ENCODE results near the gene ITGB3.
"Not testable (repeated sequence)": the region's sequence is repeated elsewhere in the genome, so short reads cannot be mapped to it uniquely, and the experiment has no call there.

ITGB3 gene

DNA sequence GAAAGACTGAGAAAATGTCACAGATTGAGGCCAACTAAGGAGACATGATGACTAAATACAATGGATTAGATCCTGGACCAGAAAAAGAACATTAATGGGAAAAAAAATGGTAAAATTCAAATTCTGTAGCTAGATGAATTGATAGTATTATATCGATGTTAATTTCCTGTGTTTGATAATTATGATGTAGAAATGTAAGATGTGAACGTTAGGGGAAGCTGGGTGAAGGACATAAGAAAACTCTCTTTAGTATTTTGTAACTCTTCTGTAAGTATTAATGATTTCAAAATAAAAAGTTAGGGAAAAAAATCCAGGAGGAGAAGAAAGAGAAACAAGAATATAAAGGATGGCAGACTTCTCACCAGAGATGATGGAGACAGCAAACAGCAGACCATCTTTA is 2.8 kb upstream of the ITGB3 start:
- no peak for DNase-seq

GRCh38 chr17:47251421-47251940 is 2.1 kb upstream of the ITGB3 start:
- DNase-seq: no peak

GRCh38 chr17:47252209-47252608 is 1.4 kb upstream of the ITGB3 start:
- no peak for DNase-seq

DNA sequence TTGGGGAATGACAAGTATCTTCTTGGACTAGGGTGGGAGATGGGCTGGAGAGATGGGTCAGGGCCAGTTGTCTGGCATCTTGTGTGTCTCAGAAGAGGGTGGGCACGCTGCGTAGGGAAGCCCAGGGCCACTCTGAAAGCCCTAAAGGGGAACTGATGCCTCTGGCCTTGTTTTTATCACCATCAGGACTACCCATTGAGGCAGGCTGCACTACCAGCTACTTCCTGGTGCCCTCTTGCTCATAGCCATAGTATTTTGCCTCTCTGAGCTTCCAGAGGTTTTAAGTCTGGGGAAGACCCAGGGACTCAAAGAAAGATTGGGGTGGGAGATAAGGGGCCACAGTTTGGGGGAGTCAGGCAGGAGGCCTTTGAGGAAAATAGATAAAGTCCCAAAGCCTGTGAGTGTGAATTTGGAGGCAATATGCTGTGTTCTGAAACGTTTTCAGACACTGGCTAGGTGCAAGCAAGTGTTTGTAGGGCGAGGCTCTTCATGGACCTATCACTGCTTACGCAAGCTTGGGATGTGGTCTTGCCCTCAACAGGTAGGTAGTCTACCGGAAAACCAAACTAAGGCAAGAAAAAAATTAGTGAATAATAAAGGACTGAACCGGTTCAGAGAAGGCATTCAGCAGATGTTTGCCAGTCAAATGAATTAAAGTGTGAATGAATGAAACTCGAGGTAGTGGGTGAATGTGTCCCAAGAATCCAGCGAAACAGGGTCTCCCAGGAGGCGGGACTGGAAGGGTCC is 688 bp upstream of the ITGB3 start:
- DNase-seq: no peak

DNA sequence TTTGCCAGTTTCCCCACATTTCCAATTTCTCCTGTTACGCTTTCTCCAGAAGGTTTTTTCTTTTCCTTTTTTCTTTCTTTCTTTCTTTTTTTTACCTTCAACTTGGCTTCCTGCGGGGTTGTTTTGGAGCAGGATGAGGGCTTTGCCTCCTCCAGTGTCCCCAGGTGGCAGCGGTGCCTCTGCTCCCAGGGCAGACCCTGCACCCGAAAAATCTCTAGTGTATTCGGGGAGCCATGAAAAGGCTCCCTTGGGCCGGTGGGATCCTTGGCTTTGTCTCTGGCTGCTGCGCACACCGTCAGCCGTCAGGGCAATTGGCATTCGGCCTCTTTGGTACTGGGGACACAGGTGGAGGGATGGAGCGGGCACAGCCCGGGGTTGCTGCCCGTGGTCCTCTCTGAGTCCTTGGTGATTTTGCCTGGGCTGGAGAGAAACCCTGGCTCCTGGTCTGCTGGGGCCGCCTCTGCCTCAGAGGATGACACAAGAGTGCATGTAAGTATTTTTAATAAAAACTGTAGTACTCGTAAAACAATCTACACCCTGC is 846 bp downstream of the ITGB3 start:
- no peak for DNase-seq

GRCh38 chr17:47257651-47258339 is 4.2 kb downstream of the ITGB3 start:
- DNase-seq: peak; percentile 61

GRCh38 chr17:47262586-47262985 is 9.0 kb downstream of the ITGB3 start:
- no peak for DNase-seq

DNA sequence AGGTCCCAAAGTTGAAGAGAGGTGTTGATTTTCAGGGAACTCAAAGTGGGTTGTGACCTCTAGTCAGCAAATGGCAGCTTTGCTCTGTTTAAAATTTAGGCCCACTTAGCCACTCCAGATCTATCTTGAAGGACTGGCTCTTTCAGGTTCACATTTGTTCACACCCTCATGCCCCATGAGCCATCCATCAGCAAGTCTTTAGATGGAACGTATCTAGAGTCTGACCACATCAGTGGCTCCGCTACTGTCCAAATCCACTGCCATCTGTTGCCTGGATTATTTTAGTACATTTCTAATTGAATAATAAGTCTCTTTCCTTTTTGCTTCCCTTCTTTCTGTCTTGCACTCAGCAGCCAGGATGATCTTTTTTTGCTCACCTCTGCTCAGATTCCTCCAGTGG is 10.5 kb downstream of the ITGB3 start:
- no peak for DNase-seq

DNA sequence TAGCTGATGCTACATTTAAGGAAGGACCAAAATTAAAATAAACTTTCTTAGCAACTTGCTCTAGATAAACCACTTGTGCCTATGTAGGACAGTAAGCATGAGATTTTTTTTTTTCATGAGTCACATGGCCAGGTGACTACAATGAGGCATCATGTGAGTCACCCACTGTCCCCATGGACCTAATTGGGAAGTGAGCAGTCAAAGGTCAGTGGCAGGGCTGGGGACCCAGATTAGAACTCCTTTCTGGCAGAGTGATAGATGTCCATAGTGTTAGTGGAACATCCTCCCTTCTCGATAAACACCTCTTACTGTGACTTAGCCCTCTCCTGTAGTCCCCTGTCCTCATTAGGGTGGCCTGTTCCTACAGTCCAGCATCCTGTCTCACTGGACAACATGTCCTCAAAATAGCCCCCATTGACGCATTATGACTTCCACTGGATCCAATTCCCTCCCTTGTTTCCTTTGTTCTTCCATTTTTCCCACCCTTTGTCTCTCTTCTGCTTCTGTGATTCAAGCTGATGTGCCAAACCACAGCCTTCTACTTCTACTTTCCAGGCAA is 12.4 kb downstream of the ITGB3 start:
- peak; percentile 55 for DNase-seq

DNA sequence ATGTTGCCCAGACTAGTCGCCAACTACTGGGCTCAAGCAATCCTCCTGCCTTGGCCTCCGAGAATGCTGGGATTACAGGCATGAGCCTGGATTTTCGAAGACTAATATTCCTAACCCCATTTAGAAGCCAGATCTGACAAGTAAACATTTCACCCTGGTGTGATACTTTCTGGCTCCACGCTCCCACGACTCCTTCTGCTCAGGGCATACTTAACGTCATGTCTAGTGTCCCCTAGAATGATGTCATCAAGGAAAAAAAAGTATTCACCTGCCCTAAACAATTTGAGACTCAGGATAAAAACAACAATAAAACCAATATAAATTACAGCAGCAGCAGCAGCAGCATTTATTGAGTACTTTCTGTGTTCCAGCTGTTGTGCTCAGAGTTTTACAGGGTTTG is 13.2 kb downstream of the ITGB3 start:
- no peak for DNase-seq

DNA sequence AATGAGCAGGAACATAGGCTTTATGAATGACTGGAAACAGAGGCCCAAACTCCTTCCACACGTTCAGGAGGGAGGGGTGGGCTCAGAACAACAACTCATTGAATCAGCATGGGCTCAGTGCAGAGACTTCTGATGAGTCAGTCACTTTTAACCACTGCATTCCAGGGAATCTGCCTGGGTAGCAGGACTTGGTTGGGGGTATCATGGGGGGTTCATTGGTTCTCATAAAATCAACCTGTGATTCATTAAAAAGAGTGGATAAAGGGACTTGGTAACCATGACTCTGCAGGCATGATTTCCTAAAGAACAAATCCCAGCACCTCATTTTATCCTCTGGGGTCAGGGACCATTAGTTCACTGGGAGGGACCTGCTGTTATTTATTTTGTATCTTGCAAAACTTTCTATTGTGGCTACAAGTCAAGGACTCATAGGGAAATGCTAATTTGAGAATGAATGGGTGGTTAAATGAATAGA is 13.8 kb downstream of the ITGB3 start:
- DNase-seq: no peak

DNA sequence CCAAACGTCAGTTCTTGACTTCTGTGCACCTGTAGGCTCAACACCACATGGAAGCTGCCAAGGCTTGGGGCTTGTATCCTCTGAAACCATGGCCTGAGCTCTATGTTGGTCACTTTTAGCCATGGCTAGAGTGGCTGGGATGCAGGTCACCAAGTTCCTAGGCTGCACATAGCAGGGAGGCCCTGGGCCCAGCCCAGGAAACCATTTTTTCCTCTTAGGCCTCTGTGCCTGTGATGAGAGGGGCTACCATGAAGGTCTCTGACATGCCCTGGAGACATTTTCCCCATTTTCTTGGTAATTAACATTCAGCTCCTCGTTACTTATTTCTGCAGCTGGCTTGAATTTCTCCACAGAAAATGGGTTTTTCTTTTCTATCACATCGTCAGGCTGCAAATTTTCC is 15.3 kb downstream of the ITGB3 start:
- DNase-seq: not testable (repeated sequence)

GRCh38 chr17:47269561-47270280 is 16.1 kb downstream of the ITGB3 start:
- DNase-seq: not testable (repeated sequence)

DNA sequence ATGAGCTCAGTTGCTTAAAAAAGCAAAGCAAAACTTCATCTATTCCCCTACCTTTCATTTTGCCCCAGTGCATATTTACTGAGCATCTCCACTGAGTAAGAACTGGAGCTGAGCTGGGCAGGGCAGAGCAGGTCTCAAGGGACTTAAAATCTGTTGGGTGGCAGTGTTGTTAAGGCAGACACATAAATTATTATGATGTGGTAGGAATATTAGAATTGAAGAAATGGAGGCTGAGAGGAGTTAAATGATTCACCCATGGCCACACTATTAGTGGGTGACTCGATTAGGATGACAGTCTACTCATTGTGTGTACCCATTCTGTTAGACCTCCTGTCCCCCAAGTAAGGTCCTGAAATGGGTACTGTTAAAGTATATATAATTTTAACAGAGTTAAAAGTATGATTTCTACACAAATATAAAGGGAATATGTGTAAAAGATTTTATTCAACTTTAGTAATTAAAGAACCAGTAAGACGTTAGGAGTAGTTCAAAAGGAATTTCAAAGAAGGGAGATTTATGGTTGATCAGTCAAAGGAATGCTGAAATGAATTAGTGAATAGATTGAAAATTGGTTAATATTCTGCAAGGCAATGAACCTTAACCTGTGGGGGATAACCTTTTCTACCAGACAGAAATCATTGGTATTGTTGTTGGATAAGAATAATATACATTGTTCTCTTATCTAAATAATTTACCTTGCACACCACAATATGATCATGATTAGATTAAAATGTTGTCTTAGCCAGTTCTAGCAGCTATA is 17.5 kb downstream of the ITGB3 start:
- DNase-seq: no peak

DNA sequence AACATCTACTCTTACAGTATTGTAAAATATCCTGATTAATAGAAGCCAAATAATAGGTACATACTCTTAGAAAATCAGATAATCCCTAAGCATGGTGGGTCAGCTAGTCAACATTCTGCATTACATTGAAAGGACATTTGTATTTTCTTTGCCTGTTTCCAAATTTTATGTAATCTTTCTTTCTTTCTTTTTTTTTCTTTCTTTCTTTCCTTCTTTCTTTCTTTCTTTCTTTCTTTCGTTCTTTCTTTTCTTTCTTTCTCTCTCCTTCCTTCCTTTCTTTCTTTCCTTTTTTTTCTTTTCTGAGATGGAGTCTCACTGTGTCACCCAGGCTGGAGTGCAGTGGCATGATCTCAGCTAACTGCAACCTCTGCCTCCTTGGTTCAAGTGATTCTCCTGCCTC is 18.9 kb downstream of the ITGB3 start:
- no peak for DNase-seq

DNA sequence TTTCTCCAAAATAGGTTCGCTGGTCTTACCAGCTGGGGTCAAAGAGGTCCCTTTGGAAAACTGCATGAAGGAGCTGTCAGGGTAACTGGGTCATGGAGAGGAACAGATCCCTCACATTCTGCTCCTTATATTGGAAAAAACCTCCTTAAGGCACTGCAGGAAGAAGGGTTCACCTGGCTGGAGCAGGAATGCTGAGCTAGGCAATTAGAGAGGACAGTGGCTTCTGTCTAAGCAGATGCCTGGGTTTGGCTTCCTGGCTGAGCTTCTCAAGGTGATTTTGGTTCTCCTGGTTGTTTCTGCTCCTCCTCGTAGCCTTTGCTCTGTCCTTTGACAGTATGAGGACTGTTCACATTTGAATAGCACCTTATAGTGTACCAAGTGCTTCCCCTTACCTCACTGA is 19.6 kb downstream of the ITGB3 start:
- DNase-seq: no peak

DNA sequence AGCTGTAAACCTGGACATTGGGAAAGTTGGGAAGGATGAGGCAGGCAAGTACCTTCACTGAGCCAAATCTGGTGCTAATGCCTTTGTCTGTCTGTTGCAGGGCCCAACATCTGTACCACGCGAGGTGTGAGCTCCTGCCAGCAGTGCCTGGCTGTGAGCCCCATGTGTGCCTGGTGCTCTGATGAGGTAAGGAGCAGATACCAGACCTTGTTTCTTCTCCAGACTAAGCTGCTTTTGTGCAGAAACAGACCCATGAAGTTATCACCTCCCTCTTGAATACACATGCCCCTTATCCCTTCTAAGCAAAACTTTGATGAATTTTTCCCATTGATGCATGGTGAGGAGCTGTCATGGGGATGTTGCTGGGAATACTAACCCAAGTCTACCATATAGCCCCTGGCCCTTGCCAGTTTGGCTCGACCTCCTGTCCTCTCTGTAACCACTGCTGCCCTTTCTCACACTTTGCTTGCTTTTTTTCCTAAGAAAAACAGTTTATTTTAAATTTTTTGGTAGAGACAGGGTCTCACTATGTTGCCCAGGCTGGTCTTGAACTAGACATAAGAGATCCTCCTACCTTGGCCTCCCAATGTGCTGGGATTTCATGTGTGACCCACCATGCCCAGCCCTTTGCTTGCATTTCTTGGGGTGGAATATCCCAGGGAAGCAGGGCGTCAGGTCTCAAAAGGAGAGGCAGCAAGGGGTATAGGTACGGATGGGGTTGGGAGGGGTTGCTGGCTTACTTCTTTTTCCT is 20.9 kb downstream of the ITGB3 start:
- no peak for DNase-seq

GRCh38 chr17:47275245-47275984 is 21.8 kb downstream of the ITGB3 start:
- no peak for DNase-seq

- DNase-seq: no peak
These were observed 22.8 kb downstream of the ITGB3 start for GRCh38 chr17:47276444-47276843.

- no peak for DNase-seq
These were observed 23.2 kb downstream of the ITGB3 start for GRCh38 chr17:47276868-47277267.

DNA sequence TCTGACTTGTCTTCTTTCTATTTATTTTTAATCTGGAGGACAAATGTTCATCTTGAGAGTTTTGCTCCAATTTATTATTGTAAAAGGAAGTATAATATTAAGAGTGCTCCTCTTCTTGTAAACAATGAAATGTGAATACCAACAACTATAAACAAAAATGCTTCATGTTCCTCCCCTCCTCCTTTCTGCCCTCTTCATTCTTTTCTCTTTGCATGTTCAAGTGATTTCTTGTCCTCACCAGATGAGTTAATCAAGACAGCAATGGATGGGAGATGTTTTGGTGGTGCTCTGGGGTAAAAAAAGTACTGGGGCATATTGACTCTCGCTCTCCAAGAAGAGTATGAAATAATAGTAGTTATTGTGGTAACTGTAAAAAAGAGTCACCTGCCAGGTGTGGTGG is 24.3 kb downstream of the ITGB3 start:
- no peak for DNase-seq

Measured in MV-4-11 (cell line).